GM15510 (cell line): Measurements from ENCODE around the gene BUB1B.

Source experiments
- POLR2A ChIP-seq: IDR thresholded peaks from 3 replicates; pipeline ENCODE4 v1.6.1; 2011; ENCODE audit warnings: borderline replicate concordance; ENCODE audit not compliant: insufficient read length; ENCODE audit errors: extremely low read depth

Gene BUB1B

GRCh38 chr15:40244961-40245523 is 84.2 kb downstream of the BUB1B start:
- no peak for TF ChIP-seq POLR2A

GRCh38 chr15:40245666-40246450 is 85.0 kb downstream of the BUB1B start:
- no peak for TF ChIP-seq POLR2A

DNA sequence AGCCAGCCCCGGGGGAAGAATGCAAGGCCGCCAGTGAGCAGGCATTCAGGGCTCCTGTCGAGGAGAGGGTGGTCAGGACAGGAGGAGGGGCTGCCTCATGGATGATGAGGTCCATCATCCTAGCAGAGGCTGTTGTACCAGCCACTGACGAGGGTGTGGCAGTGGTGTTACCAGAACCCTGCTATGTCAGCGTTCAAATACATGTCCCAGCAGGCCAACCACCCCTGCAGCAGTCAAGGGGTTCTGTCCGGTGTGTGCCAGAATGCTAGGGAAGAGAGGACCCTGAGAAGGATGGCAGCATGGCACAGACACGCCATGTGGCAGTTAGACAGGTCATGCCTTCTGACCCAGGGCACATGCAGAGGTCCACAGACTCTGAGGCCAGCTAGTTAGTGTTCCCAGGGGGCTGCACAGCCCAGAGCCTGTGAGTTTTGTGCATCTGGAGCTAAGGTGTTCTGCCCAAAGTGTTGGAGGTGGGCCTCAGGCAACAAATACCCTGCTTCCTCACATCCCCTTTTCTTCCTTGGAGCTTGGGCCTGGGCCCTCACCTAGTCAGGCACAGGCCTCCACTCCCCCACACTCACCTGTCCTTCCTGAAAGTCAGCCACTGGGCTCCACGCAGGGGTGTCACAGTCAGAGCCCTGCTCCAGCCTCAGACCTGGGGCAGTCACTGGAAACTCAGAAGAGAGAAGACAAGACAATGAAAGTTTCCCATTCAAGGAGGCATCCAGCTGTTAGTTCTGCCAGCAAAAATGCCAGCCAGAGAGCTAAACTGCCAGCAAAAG is 85.8 kb downstream of the BUB1B start:
- no peak for TF ChIP-seq POLR2A

DNA sequence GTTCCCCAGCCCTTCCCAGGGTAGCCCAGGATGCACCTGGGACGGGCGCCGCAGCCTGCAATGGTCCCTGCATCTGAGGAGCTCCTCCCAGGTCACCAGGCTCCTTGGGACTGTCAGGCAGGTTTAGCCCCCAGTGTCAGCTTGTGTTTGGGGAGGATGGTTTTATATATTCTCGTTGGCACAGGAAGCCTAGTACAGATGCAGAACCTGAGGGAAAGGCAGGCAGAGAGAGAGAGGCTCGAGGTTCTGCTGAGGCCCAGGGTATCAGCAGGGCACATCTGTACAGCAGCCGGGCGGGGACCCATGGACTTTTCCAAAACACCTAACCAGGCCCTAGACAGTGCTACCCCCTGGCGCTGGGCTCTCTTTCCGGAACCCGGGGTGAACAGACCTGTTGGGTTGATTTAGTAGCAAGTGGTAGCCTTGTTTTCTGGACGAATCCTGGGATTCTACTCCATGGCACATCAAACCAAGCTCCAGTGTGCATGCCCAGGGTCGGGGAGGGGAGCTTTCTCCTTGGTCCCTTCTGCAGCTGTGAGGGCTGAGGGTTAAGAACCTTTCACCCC is 86.6 kb downstream of the BUB1B start:
- TF ChIP-seq POLR2A: no peak

DNA sequence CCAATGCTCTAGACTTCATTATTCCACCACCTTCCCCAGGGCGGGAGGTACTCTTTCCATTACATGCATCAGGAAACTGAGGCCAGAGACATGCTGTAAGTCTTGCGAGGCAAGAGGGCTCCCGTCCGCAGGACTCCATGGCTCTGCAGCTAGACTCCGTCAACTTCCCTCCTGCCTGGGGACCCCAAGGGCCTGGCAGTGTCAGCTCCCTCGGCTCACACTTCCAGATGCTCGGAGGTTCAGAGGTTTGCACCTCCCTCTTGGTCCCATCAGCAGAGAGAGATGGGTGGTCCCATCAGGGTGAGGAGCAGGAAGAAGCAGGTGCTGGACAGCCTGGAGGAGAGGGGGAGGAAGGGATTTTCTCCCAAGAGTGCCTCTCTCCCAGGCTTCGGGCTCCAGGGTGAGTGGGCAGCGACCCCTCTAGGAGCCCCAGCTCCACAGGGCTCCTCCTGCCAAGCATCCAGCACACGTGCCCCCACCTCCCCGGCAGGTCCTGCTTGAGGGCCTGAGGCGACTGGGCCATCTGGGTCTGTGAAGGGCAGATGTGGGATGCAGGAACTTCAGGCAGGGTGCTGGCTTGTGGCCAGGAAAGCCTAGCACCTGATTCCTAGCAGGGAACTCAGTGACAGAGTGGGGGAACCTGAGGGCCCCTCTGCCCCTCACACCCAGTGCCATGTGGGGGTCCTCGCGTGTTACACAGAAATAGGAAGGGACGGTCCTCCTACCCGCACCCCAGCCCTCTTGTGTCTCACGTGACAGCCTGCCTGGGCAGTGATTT is 87.3 kb downstream of the BUB1B start:
- TF ChIP-seq POLR2A: no peak

DNA sequence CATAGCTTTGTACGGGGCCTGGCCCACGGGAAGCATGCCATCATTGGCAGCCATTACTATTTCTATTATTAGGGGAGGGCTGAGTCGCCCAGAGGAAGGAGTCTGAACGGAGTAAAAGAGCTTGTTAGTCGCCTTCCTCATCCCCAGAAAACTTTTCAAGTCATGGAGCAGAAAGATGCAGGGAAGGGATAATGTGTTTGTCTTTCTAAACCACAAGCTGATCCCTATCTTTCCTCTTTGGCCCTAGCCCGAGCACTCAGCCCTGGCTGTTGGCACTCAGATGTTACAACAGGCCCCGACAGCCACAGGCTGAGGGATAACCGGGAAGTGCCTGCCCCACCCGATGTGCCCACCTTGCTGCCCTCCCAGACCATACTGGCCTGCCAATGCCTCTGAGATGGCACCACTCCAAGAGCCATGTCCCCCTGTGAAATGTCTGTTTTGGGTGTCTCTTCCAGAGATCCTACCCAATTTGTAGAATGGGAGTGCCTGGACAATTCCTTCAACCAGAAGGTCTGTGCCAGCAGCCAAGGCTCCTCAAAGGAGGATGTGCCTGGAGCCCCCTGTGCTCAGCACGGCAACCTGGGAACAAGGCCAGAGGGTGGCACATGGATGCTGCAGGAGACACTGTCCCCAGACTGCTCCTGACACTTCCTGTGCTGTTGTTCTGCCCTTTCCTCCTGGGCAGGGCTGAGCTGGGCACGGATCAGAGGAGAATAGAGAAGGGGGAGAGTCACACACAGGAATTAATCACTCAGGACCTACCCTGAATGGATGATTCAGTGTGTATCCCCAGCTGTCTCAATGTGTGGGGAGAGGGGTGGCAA is 88.8 kb downstream of the BUB1B start:
- no peak for TF ChIP-seq POLR2A

- TF ChIP-seq POLR2A: no peak
These were observed 89.4 kb downstream of the BUB1B start for GRCh38 chr15:40250304-40250656.

DNA sequence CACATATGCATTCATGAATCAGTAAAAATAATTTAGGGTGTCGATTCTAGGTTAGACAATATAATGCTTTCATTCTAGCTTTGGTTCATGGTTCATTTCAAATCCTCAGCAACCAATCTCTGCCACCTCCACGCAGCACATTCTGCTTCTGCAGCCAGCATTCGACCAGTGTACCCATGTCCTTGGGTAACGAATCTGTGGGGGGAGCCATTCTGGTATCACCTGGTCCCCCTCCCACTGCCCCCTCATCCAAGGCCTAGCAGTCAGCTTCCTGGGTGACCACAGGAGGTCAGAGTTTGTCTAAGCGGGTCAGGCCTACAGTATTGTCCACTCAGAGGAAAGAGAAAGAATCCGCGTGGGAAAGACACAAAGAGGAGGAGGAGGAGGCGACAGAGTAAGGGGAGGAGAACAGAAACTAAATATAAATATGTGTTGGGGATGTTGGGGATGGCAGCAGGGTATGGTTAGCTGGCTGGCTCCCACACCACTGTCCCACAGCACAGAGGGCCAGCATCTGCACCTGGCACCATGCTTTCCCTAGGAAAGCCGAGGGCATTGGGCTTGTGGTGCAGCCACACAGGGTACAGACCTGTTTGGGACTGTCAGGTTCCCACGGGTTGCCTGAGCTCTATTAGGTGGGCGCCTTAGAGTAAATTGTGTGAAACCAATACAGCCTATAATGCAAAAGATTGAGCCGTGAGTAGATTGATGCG is 90.1 kb downstream of the BUB1B start:
- no peak for TF ChIP-seq POLR2A

DNA sequence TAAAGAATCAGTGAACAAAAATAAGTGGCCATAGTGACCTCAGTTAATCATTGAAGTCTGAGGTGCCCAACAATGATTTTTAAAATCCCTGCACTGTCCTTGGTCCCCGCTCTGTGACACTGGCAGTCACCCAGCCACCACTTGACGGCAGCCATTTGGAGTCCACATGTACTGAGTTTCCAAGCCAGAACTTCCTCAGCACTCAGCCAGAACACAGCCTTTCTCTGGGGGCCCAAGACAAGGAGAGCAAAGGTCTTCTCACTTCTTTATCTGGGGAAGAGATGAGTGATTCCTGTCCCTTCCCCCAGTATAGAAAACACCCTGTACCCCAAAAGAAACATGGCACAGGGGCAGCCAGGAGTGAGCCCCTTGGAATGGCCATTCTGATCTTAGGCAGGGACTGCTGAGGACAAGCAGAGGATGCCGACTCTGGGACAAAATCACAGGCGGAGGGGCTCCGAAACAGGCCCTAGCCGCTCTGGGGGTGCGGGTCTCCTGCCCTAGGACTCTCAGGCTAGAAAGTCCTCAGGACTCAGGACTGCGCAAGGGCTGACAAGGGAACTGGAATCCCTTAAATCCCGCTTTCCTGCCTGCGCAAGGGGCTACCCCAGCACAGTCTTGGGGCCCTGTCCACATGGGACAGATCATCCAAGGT is 90.7 kb downstream of the BUB1B start:
- TF ChIP-seq POLR2A: no peak

GRCh38 chr15:40252141-40252437 is 91.2 kb downstream of the BUB1B start:
- no peak for TF ChIP-seq POLR2A

DNA sequence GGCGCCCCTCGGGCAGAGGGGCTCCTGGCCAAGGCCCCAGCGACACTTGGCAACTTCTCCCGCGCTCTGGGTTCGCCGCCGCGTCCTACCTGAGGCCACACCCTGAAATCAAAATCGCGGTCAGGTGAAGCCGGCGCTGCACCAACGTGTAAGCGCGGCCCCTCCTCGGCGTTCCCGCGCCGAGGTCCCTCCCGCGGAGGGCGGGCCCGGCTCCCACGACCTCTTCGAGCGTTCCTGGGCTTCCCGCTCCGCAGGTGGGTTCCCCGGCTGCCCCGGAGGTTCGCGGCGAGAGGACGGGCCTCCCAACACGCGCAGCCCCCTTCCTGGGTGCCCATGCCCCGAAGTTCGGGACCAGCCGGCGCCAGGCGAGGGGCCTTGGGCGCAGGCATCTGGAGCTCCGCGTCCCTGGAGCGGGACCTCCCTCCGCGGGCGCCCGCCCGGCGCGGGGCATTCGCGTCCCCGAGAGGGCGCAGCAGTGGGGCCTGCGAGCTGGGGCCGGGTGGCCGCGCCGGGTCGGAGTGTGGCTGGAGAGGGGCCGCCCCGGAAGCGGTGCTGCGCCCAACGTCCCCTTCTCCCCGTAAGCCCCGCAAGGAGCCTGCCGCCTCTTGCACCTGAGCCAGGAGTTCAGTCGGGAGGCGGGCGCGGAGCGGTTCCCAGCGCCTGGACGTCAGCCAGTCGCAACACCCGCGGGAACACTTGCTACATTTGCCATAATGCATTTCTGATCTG is 91.7 kb downstream of the BUB1B start:
- no peak for TF ChIP-seq POLR2A

GRCh38 chr15:40253167-40253790 is 92.4 kb downstream of the BUB1B start:
- TF ChIP-seq POLR2A: no peak
